Panc1 (cell line): ENCODE data around the gene NHLRC2.
"Not testable (repeated sequence)": the region's sequence is repeated elsewhere in the genome, so short reads cannot be mapped to it uniquely, and the experiment has no call there.

Source experiments
- CTCF ChIP-seq: fragments of 450-650 bp; IDR thresholded peaks from 2 replicates; pipeline ENCODE4 v1.5.1; 2017; ENCODE audit warnings: mild to moderate bottlenecking
- REST ChIP-seq, 2 experiments: IDR thresholded peaks; 2 replicates each; pipeline ENCODE4 v1.6.1; 2011 to 2012; ENCODE audit warnings: low read depth in 2 of 2, control low read depth in 1 of 2, low read length in 1 of 2, mild to moderate bottlenecking in 1 of 2, moderate library complexity in 1 of 2; ENCODE audit not compliant: insufficient read depth in 1 of 2
- TCF7L2 ChIP-seq: IDR thresholded peaks from 2 replicates; pipeline ENCODE4 v1.6.1; 2011; ENCODE audit warnings: mild to moderate bottlenecking, low read depth, low read length, inconsistent platforms

GRCh38 chr10:113814700-113815099, 39.8 kb upstream of the NHLRC2 start:
- TF ChIP-seq REST (IDR thresholded peaks at IDR 0.05; ENCODE audit: insufficient read depth in 1 of 2, low read depth in 2 of 2, low read length in 1 of 2); CTCF; TCF7L2: not testable (repeated sequence)
